AG09309 (cell line): ENCODE measurements around the gene NTM.

ENCODE experiments used
- DNase-seq: peaks from one replicate; pipeline ENCODE4 v3.0.0-alpha.2; 2010; ENCODE audit warnings: low read depth
- H3K4me3 ChIP-seq: 2 replicates; pipeline ENCODE4 v1.5.1; 2011; ENCODE audit warnings: mild to moderate bottlenecking, low read depth, low read length, moderate library complexity; ENCODE audit not compliant: control insufficient read depth
- TF ChIP-seq, protein P1 (sequence below): IDR thresholded peaks from 2 replicates; pipeline ENCODE4 v1.5.1; 2011; ENCODE audit warnings: mild to moderate bottlenecking, low read depth, low read length, inconsistent platforms; ENCODE audit not compliant: insufficient read depth, control insufficient read depth; ENCODE audit errors: missing control alignments

The NTM gene

DNA sequence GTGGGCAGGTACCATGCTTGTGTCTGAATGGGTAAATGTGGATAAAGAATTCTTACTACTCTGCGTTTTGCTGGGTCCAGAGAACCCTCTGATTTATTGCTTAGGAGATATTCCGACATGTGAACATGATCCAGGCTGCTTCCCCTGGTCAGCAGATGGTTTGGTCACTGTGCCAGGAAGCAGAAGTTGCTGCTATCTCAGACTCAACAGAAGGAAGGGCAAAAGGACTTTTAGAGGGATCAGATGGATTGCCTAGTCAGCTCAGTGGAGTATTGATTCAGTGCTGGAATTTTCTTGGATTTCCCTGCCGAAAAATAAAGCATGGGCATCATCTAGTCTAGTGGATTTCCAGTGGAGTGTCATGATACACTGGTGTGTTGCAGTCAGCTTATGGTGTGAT is 440.1 kb downstream of the NTM start:
- DNase-seq: no peak
- TF ChIP-seq, protein P1, sequence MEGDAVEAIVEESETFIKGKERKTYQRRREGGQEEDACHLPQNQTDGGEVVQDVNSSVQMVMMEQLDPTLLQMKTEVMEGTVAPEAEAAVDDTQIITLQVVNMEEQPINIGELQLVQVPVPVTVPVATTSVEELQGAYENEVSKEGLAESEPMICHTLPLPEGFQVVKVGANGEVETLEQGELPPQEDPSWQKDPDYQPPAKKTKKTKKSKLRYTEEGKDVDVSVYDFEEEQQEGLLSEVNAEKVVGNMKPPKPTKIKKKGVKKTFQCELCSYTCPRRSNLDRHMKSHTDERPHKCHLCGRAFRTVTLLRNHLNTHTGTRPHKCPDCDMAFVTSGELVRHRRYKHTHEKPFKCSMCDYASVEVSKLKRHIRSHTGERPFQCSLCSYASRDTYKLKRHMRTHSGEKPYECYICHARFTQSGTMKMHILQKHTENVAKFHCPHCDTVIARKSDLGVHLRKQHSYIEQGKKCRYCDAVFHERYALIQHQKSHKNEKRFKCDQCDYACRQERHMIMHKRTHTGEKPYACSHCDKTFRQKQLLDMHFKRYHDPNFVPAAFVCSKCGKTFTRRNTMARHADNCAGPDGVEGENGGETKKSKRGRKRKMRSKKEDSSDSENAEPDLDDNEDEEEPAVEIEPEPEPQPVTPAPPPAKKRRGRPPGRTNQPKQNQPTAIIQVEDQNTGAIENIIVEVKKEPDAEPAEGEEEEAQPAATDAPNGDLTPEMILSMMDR: no peak
- H3K4me3 ChIP-seq: no peak overlapping the region

DNA sequence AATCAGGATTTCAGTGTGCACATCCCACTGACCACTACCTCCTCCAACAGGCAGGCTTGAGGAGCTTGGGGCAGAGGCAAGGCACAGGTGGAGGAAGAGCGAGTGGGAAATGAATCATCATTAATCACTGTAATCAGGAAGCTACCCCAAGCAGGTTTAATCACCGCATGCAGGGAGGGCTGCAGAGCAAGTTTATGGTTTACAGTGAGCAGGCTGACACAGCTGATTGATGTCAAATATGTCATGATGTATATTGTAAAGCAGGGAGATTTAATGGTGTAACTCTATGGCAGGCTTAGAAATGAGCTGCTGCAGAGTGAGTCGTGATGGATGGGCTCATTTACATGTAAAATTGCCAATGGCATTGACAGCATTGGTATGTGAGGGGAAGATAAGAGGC is 441.0 kb downstream of the NTM start:
- no peak for DNase-seq
- TF ChIP-seq, protein P1: no peak
- H3K4me3 ChIP-seq: no peak overlapping the region

DNA sequence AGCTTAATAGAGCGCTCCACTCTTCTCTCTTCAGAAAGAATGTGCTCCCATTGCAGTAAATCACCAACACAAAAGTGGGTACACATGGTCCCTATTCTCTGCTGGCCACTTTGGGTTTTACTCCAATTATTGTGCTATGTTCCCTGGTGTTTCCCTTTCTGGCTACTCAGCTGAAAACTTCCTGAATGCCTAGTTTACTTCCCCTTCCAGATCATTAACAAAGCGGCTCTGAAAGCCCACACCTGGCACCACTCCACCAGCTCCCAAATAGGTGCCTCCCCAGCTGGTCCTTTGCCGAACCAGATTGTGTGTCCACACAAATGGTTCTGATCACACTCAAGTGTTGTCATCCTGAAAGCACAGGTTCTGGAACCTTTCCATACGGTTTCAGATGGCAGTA is 443.7 kb downstream of the NTM start:
- no peak overlapping the region for H3K4me3 ChIP-seq
- DNase-seq: no peak
- TF ChIP-seq, protein P1: no peak

DNA sequence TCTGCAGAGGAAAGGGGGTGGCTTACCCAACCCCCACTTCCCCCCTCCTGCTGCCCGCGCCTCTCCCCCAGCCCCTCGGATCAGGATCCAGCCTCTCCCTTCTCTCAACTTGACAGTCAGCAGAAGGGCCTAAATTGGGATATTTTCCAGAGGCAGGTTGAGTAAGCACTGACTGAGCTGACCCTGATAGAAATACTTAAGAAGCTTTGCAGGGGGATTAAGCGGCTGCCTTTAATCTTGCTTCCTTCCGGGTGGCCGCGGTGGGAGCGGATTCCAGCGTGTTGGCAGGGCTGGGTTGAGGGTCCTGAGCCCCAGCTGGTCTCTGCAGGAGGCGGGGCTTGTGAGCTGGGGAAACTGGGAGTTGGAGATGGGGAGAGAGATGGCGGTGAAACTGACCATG is 445.2 kb downstream of the NTM start:
- no peak overlapping the region for H3K4me3 ChIP-seq
- DNase-seq: no peak
- TF ChIP-seq, protein P1: no peak

DNA sequence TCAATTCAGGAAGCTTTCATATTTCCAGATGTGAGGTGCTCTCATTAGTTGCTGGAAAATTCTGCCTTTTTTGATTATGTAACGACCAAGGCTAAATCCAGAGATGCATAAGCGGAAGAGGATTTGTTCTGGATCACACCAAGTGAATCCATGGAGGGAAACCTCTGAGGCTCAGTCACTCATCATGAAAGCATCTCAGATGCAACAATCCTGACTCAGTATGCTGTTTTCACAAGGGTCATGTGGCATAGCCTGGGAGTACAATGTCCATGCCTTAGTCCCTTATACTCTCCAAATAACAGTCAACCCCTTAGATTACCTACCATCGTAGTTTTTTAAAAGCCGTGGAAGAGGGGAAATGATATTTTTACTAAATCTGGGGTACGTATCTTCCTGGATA is 445.6 kb downstream of the NTM start:
- no peak overlapping the region for H3K4me3 ChIP-seq
- TF ChIP-seq, protein P1: no peak
- DNase-seq: no peak

DNA sequence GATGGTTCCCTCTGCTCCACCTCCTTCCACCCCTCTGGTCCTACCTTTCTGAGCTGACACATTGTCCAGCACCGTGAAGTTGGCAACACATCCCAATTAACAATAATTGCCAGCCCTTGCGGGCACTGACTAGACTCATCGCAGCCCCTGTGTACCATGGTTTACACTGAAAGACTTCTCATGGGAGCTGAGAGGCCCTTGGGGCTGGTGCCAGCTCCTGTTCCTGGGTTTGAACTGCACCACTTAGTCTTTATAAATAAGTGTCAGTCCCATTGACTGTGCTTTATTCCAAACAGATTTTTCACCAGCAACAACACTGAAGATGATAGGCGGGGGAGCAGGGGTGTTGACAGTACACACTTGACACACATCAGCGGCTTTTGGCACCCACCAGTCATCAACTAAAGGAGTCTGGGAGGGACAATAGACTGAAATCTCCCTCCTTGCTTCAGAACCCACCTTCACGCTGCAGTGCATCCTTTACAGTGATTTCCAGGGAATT is 447.3 kb downstream of the NTM start:
- DNase-seq: no peak
- no peak overlapping the region for H3K4me3 ChIP-seq
- TF ChIP-seq, protein P1: no peak

DNA sequence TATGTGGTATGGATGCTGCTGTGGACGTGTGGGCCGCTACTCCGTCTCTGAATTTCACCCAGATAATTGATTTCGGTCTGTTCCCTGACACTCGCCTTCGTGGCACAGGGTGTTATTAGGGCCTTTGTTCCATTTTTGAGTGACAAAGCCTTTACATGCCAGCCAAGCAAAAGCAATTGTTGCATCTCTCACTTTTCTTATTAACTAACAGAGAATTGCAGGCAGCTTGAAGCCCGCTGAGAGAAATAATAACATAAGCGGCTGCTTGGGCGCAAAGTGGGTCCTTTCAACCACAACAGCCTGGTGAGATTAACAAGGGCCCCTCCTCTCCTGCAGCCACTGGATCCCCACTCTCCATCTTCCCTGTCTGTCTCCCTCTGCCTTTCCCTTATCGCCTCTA is 449.4 kb downstream of the NTM start:
- no peak for DNase-seq
- TF ChIP-seq, protein P1: no peak

More for the DNA sequence above, 449.4 kb downstream of the NTM start:
- no peak overlapping the region for H3K4me3 ChIP-seq
